HG02973 (cell line): ENCODE data around the gene RIPPLY2.
A peak's percentile ranks its signal among the peaks of the same experiment; 100 is the strongest.

Experiments
- ATAC-seq: cut with Tn5 transposase; IDR thresholded peaks from one replicate; pipeline ENCODE4 v1.9.1; 2021; ENCODE audit warnings: moderate library complexity; ENCODE audit not compliant: unreplicated experiment

Gene RIPPLY2

GRCh38 chr6:83859410-83860358, 6.5 kb downstream of the RIPPLY2 start, which contains the start of gene CYB5R4:
TSS of gene CYB5R4 (plus strand) at chr6:83859689. CDS start at chr6:83859783, 94 bp downstream.
- ATAC-seq = peak; percentile 96

- no peak for ATAC-seq
Observed at GRCh38 chr6:83860359-83860755, 7.2 kb downstream of the RIPPLY2 start.

- ATAC-seq = no peak
Observed at GRCh38 chr6:83860782-83861495, 7.8 kb downstream of the RIPPLY2 start.

GRCh38 chr6:83862776-83863471, 9.8 kb downstream of the RIPPLY2 start:
- no peak for ATAC-seq

- ATAC-seq = no peak
Observed at GRCh38 chr6:83867043-83867442, 13.9 kb downstream of the RIPPLY2 start.

- ATAC-seq = no peak
Observed at GRCh38 chr6:83867527-83868161, 14.5 kb downstream of the RIPPLY2 start.

GRCh38 chr6:83868639-83869038, 15.5 kb downstream of the RIPPLY2 start:
- no peak for ATAC-seq

- ATAC-seq = no peak
Observed at GRCh38 chr6:83870649-83871048, 17.5 kb downstream of the RIPPLY2 start.

GRCh38 chr6:83872386-83873118, 19.4 kb downstream of the RIPPLY2 start:
- no peak for ATAC-seq

- no peak for ATAC-seq
Observed at GRCh38 chr6:83873869-83874268, 20.7 kb downstream of the RIPPLY2 start.

- ATAC-seq = no peak
Observed at GRCh38 chr6:83875843-83876242, 22.7 kb downstream of the RIPPLY2 start.

GRCh38 chr6:83878902-83879644, 25.9 kb downstream of the RIPPLY2 start:
- ATAC-seq = no peak

GRCh38 chr6:83879746-83880145, 26.6 kb downstream of the RIPPLY2 start:
- ATAC-seq = no peak

- no peak for ATAC-seq
Observed at GRCh38 chr6:83883240-83883639, 30.1 kb downstream of the RIPPLY2 start.

- peak; percentile 93 for ATAC-seq
Observed at GRCh38 chr6:83884523-83884922, 31.4 kb downstream of the RIPPLY2 start.

GRCh38 chr6:83885984-83886383, 32.8 kb downstream of the RIPPLY2 start:
- no peak for ATAC-seq

- no peak for ATAC-seq
Observed at GRCh38 chr6:83889621-83890020, 36.5 kb downstream of the RIPPLY2 start.

- no peak for ATAC-seq
Observed at GRCh38 chr6:83890520-83890919, 37.4 kb downstream of the RIPPLY2 start.

GRCh38 chr6:83891586-83891985, 38.4 kb downstream of the RIPPLY2 start:
- no peak for ATAC-seq
